Spinal cord (tissue), 10 donors: ENCODE data around the gene UBL4A. TPM values are rescaled to one million over a fixed set of nuclear protein-coding genes. Genes with fewer than 3 reads are reported as not detected.

Experiments
- DNase-seq, 6 donors: peaks; one replicate each; pipeline versions ENCODE4 v3.0.0 to v3.0.0-alpha.2; 2013 to 2015; ENCODE audit warnings: low spot score in 6 of 6, low read depth in 4 of 6
- H3K27ac ChIP-seq: one replicate; pipeline ENCODE4 v1.5.1; 2013; ENCODE audit warnings: low read depth, low read length, control low read depth
- H3K27me3 ChIP-seq: one replicate; pipeline ENCODE4 v1.6.1; 2013; ENCODE audit warnings: low read length; ENCODE audit not compliant: control insufficient read depth, insufficient read depth
- H3K36me3 ChIP-seq: one replicate; pipeline ENCODE4 v1.6.1; 2013; ENCODE audit warnings: low read length; ENCODE audit not compliant: control insufficient read depth, insufficient read depth
- H3K4me1 ChIP-seq: one replicate; pipeline ENCODE4 v1.6.1; 2013; ENCODE audit warnings: low read length; ENCODE audit not compliant: control insufficient read depth, insufficient read depth
- H3K4me3 ChIP-seq: one replicate; pipeline ENCODE4 v1.5.1; 2013; ENCODE audit warnings: low read depth, low read length, control low read depth
- H3K9me3 ChIP-seq: one replicate; pipeline ENCODE4 v1.6.1; 2013; ENCODE audit warnings: low read length; ENCODE audit not compliant: control insufficient read depth, insufficient read depth
- WGBS: methylation state at CpG from one replicate; pipeline ENCODE4 v1.1.5; 2013; ENCODE audit warnings: missing lambda C conversion rate; ENCODE audit not compliant: insufficient coverage; 5-methylcytosine and 5-hydroxymethylcytosine counted together
- polyA plus RNA-seq, 2 donors: library from polyadenylated mRNA; unstranded; fragments of 120-200 nt; gene quantifications; one replicate each; pipeline ENCODE4 v1.2.1, GENCODE V29; 2013; ENCODE audit not compliant: insufficient read length in 2 of 2
- total RNA-seq, 2 donors: library from RNA; depleted of rRNA in 1 of 2; stranded (reverse); fragments of 120-200 nt in 1 of 2; fragments of >200 nt in 1 of 2; gene quantifications; one replicate each; pipeline versions ENCODE4 v1.2.3 to v1.2.4, GENCODE V29; 2013 to 2014
- donor health status: healthy.

UBL4A gene
- total and polyA plus RNA-seq, 4 donors, result 29.6 to 38.3 (median 34.8) TPM

- Histone ChIP-seq H3K27ac (peak overlapping the region; percentile 57), H3K9me3 (no peaks in the 10 kb centered on the region), H3K27me3 (no peaks in the 10 kb centered on the region), H3K4me1 (peaks cover 32% of the 10 kb centered on the region), H3K36me3 (peaks cover 41% of the 10 kb centered on the region), H3K4me3 (peak overlapping the region; percentile 67)
- peak in 2 of 6 donors; percentile 33 to 53 for DNase-seq
- WGBS, result 49% methylated on average over 13 of the region's 15 CpGs
Observed at GRCh38 chrX:154458954-154459778, 27.2 kb downstream of the UBL4A start.

GRCh38 chrX:154458116-154458953, 28.1 kb downstream of the UBL4A start, which contains the start of gene PLXNA3:
PLXNA3 (plus strand) TSS chrX:154458281; CDS start chrX:154460184, 1,903 bp downstream.
- H3K4me3 ChIP-seq, result peak within 1 kb of the TSS; percentile 67
- H3K27ac ChIP-seq, result peak within 1 kb of the TSS; percentile 33
- H3K36me3 ChIP-seq, result peaks cover 33% of the 10 kb centered on the region
- no peaks in the 10 kb centered on the region for H3K27me3 ChIP-seq
- 19% methylated on average over 87 of the region's 88 CpGs for WGBS
- H3K4me1 ChIP-seq, result peaks cover 32% of the 10 kb centered on the region
- no peaks in the 10 kb centered on the region for H3K9me3 ChIP-seq
- peak in 2 of 6 donors; percentile 58 to 74 for DNase-seq

- peaks cover 32% of the 10 kb centered on the region for H3K4me1 ChIP-seq
- WGBS, result 23% methylated on average over 63 of the region's 65 CpGs
- H3K27ac ChIP-seq, result no peak overlapping the region
- H3K4me3 ChIP-seq, result peak overlapping the region; percentile 33
- peak in 2 of 6 donors; percentile 61 to 63 for DNase-seq
- peaks cover 29% of the 10 kb centered on the region for H3K36me3 ChIP-seq
- no peaks in the 10 kb centered on the region for H3K9me3 ChIP-seq
- H3K27me3 ChIP-seq, result no peaks in the 10 kb centered on the region
Observed at GRCh38 chrX:154457491-154458115, 28.8 kb downstream of the UBL4A start.

GRCh38 chrX:154452823-154453222, 33.6 kb downstream of the UBL4A start:
- peaks cover 3% of the 10 kb centered on the region for H3K4me1 ChIP-seq
- peak in 1 of 6 donors; percentile 27 for DNase-seq
- no peaks in the 10 kb centered on the region for H3K9me3 ChIP-seq
- no peak overlapping the region for H3K27ac ChIP-seq
- no peaks in the 10 kb centered on the region for H3K27me3 ChIP-seq
- H3K4me3 ChIP-seq, result no peak overlapping the region
- H3K36me3 ChIP-seq, result peaks cover 43% of the 10 kb centered on the region
- 89% methylated on average over 5 of the region's 9 CpGs for WGBS

- no peak overlapping the region for H3K27ac ChIP-seq
- no peak overlapping the region for H3K4me3 ChIP-seq
- peaks cover 61% of the 10 kb centered on the region for H3K36me3 ChIP-seq
- peaks cover 12% of the 10 kb centered on the region for H3K4me1 ChIP-seq
- WGBS, result 73% methylated on average over 17 of the region's 17 CpGs
- no peaks in the 10 kb centered on the region for H3K9me3 ChIP-seq
- DNase-seq, result no peak
- H3K27me3 ChIP-seq, result no peaks in the 10 kb centered on the region
Observed at GRCh38 chrX:154450312-154450711, 36.1 kb downstream of the UBL4A start.

- 91% methylated on average over 18 of the region's 18 CpGs for WGBS
- Histone ChIP-seq H3K4me3 (no peak overlapping the region), H3K27ac (no peak overlapping the region), H3K4me1 (peaks cover 19% of the 10 kb centered on the region), H3K36me3 (peaks cover 62% of the 10 kb centered on the region), H3K9me3 (no peaks in the 10 kb centered on the region), H3K27me3 (no peaks in the 10 kb centered on the region)
- DNase-seq, result no peak
Observed at GRCh38 chrX:154449618-154450017, 36.8 kb downstream of the UBL4A start.

GRCh38 chrX:154448484-154448883, 37.9 kb downstream of the UBL4A start:
- no peak for DNase-seq
- Histone ChIP-seq H3K27ac (no peak overlapping the region), H3K36me3 (peaks cover 64% of the 10 kb centered on the region), H3K9me3 (no peaks in the 10 kb centered on the region), H3K4me3 (no peak overlapping the region), H3K27me3 (no peaks in the 10 kb centered on the region), H3K4me1 (peaks cover 25% of the 10 kb centered on the region)
- 90% methylated on average over 14 of the region's 14 CpGs for WGBS

GRCh38 chrX:154446430-154446829, 40.0 kb downstream of the UBL4A start:
- Histone ChIP-seq H3K4me3 (no peak overlapping the region), H3K27me3 (no peaks in the 10 kb centered on the region), H3K27ac (no peak overlapping the region), H3K36me3 (peaks cover 73% of the 10 kb centered on the region), H3K4me1 (peaks cover 28% of the 10 kb centered on the region), H3K9me3 (no peaks in the 10 kb centered on the region)
- WGBS, result 89% methylated on average over 12 of the region's 12 CpGs
- DNase-seq, result no peak

- Histone ChIP-seq H3K36me3 (peaks cover 73% of the 10 kb centered on the region), H3K4me3 (no peak overlapping the region), H3K4me1 (peaks cover 27% of the 10 kb centered on the region), H3K9me3 (no peaks in the 10 kb centered on the region), H3K27ac (no peak overlapping the region), H3K27me3 (no peaks in the 10 kb centered on the region)
- no peak for DNase-seq
- 90% methylated on average over 16 of the region's 16 CpGs for WGBS
Observed at GRCh38 chrX:154445776-154446175, 40.6 kb downstream of the UBL4A start.
